ENCODE data around the gene ACAP3. TPM values are rescaled to one million over a fixed set of nuclear protein-coding genes. Genes with fewer than 3 reads are reported as not detected.

Gene ACAP3
- total RNA-seq, 1 donor from 2014 or later, result 49.7 TPM

GRCh38 chr1:1259540-1259939 lies 48.2 kb downstream of the ACAP3 start:
- no peak for TF ChIP-seq CTCF (IDR thresholded peaks at IDR 0.05; ENCODE audit: borderline replicate concordance)
- H3K4me1 ChIP-seq, result peaks cover 47% of the 10 kb centered on the region
- no peak overlapping the region for H3K4me3 ChIP-seq
- H3K27me3 ChIP-seq (ENCODE audit: low read depth), result no peaks in the 10 kb centered on the region
- no peak overlapping the region for H3K27ac ChIP-seq (replicated peaks)
- intact Hi-C loops (cut with micrococcal nuclease), result no loop called here
- no peaks in the 10 kb centered on the region for H3K9me3 ChIP-seq (replicated peaks)
- H3K36me3 ChIP-seq, result peaks cover 74% of the 10 kb centered on the region
- no peak for DNase-seq

DNA sequence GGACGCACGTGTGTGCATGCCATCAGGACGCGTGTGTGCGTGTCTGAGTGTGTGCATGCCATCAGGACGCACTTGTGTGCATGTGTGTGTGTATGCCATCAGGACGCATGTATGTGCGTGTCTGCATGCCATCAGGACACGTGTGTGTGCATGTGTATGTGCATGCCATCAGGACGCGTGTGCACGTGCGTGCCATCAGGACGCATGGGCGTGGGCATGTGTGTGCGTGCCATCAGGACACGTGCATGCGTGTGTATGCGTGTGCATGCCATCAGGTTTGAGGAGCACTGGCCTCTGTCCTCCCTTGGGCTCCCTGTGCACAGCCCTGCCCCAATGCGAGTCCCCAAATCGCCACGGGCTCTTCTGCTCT lies 48.6 kb downstream of the ACAP3 start:
- peaks cover 46% of the 10 kb centered on the region for H3K4me1 ChIP-seq
- no peak for DNase-seq
- no peak overlapping the region for H3K27ac ChIP-seq (replicated peaks)
- intact Hi-C loops (cut with micrococcal nuclease), result no loop called here
- H3K4me3 ChIP-seq, result no peak overlapping the region
- TF ChIP-seq CTCF (IDR thresholded peaks at IDR 0.05; ENCODE audit: borderline replicate concordance), result no peak
- H3K27me3 ChIP-seq (ENCODE audit: low read depth), result no peaks in the 10 kb centered on the region
- no peaks in the 10 kb centered on the region for H3K9me3 ChIP-seq (replicated peaks)
- peaks cover 74% of the 10 kb centered on the region for H3K36me3 ChIP-seq

GRCh38 chr1:1256956-1257871 lies 50.5 kb downstream of the ACAP3 start:
- intact Hi-C loops (cut with micrococcal nuclease), result no loop called here
- H3K4me3 ChIP-seq, result no peak overlapping the region
- no peak for DNase-seq
- no peaks in the 10 kb centered on the region for H3K27me3 ChIP-seq (ENCODE audit: low read depth)
- no peak overlapping the region for H3K27ac ChIP-seq (replicated peaks)
- no peaks in the 10 kb centered on the region for H3K9me3 ChIP-seq (replicated peaks)
- H3K36me3 ChIP-seq, result peaks cover 73% of the 10 kb centered on the region
- no peak for TF ChIP-seq CTCF (IDR thresholded peaks at IDR 0.05; ENCODE audit: borderline replicate concordance)
- H3K4me1 ChIP-seq, result peaks cover 41% of the 10 kb centered on the region

DNA sequence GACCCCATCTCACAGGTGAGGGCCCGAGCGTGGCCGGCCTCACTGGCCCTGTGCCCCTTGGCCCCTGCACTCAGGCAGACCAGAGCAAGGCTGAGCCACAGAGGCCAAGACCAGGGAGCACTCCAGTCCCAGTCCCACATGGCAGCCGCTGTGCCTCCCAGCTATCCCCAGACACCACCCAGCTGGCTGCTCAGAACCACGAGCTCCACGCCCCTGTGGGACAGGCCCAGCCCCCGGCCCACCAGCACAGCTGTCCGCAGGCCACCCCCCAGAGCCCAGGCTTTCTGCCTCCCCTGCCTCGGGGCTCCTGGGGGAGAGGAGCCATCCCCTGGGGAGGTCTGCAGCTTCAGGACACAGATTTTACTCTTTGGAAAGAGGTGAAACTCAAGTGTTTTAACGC lies 52.1 kb downstream of the ACAP3 start:
- no peak for DNase-seq
- H3K27ac ChIP-seq (replicated peaks), result no peak overlapping the region
- no peaks in the 10 kb centered on the region for H3K27me3 ChIP-seq (ENCODE audit: low read depth)
- H3K9me3 ChIP-seq (replicated peaks), result no peaks in the 10 kb centered on the region
- no peak for TF ChIP-seq CTCF (IDR thresholded peaks at IDR 0.05; ENCODE audit: borderline replicate concordance)
- H3K36me3 ChIP-seq, result peaks cover 60% of the 10 kb centered on the region
- intact Hi-C loops (cut with micrococcal nuclease), result no loop called here
- H3K4me3 ChIP-seq, result no peak overlapping the region
- peaks cover 28% of the 10 kb centered on the region for H3K4me1 ChIP-seq

DNA sequence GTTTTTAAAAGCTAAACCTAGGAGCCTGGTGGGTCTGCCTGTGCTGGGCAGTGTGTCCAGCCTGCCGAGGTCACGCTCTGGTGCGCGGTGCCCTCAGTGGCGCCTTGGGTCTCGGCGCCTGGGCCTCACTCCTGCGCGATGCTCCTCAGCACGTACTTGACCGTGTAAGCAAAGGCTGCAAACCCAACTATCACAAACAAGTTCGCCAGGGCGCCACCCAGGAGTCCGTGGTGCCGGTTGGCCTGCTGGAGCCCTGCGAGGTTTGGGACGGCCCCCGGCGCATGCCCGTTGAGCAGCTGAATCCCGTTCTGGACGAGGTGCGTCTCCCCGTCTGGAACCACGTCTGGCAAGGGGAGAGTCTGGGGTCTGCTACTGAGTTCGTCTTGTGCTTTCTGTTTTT lies 52.7 kb downstream of the ACAP3 start:
- intact Hi-C loops (cut with micrococcal nuclease), result no loop called here
- Histone ChIP-seq H3K27ac (replicated peaks) (no peak overlapping the region), H3K9me3 (replicated peaks) (no peaks in the 10 kb centered on the region), H3K36me3 (peaks cover 56% of the 10 kb centered on the region), H3K4me3 (no peak overlapping the region), H3K27me3 (ENCODE audit: low read depth) (no peaks in the 10 kb centered on the region), H3K4me1 (peaks cover 24% of the 10 kb centered on the region)
- DNase-seq, result no peak
- TF ChIP-seq CTCF (IDR thresholded peaks at IDR 0.05; ENCODE audit: borderline replicate concordance), result no peak

Measured in left ventricle myocardium inferior (tissue), 1 donor.